HG02981 (cell line): ENCODE results near the gene RAB11FIP4.

Source experiments
- ATAC-seq: cut with Tn5 transposase; IDR thresholded peaks from one replicate; pipeline ENCODE4 v1.9.1; 2021; ENCODE audit warnings: mild to moderate bottlenecking, moderate library complexity; ENCODE audit not compliant: unreplicated experiment

Gene RAB11FIP4

GRCh38 chr17:31480904-31481782 lies 89.7 kb downstream of the RAB11FIP4 start:
- ATAC-seq: no peak

GRCh38 chr17:31481783-31482081 lies 90.3 kb downstream of the RAB11FIP4 start:
- ATAC-seq: no peak

- no peak for ATAC-seq
Observed at GRCh38 chr17:31484821-31485220, 93.3 kb downstream of the RAB11FIP4 start.

DNA sequence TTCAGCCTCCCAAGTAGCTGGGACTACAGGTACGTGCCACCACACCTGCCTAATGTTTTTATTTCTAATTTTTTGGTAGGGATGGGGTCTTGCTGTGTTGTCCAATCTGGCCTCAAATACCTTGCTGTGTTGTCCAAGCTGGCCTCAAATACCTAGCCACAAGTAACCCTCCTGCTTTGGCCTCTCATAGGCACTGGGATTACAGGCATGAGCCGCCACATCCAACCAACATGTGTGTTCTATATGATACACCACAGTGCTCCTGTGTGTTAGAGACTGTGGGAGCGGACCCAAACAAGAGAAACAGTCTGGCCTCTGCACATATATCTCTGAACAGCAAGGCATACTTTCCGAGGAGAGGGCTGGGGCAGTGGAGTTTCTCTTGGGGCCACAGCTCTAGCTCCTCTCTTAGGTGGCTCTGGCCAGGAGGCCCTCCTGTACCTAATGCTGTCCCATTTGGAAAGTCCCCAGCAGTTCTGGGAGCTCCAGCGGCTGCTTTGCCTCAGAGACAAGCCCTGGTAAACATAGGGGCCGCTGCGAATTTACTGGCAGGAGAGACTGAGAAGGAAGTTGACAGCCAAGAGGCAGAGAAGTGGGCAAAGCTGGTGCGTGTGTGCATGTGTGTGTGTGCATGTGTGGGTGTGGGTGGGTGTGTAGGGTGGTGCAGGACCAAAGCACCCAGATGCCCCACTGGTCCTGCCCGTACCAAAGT lies 95.0 kb downstream of the RAB11FIP4 start:
- no peak for ATAC-seq

DNA sequence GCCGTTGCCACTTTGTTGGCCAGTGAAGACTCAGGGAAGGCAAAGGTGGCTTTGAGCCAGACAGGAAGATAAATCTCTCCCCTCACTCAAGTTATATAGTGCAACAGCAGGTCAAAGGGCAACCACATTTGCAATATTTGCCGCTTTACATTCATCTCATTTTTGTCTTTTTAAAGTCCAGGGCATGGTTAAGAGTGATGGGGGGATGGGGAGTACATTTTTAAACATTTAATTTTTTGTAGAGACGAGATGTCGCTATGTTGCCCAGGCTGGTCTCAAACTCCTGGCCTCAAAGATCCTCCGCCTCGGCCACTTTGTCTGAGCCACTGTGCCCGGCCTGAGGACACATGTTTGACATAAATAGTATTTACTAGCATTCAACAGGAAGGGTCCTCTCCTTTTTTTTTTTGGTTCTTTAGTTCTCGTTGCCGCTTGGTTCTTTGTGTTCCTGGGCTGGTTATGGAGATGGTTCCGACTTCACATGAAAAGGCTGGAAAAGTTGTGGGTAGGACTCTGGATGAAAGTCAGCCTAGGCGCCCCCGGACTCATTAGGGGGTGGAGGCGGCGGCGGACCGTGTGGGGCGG lies 95.7 kb downstream of the RAB11FIP4 start:
- ATAC-seq: no peak

- peak; percentile 53 for ATAC-seq
Observed at GRCh38 chr17:31487648-31488263, 96.3 kb downstream of the RAB11FIP4 start.

DNA sequence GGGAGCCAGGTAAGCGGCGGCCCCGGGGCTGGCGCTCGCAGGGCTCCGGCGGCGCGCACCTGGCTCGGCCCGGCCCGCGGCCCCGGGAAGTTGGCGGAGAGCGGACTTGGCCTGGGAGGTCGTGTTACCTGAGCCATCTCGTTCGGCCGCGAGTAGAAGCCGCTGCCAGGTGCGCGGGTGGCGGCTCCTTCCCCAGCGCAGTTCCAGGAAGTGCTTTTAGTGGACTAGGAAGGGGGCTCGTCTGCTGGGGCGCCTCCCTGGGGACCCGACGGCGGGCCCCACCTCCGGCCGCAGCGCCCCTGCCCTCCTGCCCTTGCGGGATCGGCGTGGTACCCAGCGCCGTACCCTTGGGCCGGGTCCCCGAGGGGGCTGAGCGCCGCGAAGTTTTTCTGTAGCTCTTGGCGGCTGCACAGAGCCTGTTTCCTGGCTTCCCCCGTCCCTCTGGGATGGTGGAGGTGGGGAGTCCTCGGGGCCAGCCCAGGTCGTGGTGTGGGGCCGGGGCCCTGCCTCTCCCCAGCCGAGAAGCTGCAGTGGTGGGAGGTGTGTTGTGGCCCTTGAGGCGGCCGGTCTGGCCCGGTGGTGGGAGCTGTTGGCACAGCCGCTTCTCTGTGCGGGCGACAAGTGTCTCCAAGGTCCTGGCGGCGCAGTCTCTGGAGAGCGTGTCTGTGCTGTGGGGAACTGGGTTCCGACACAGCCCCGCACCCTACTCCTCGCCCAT lies 96.9 kb downstream of the RAB11FIP4 start:
- ATAC-seq: no peak

DNA sequence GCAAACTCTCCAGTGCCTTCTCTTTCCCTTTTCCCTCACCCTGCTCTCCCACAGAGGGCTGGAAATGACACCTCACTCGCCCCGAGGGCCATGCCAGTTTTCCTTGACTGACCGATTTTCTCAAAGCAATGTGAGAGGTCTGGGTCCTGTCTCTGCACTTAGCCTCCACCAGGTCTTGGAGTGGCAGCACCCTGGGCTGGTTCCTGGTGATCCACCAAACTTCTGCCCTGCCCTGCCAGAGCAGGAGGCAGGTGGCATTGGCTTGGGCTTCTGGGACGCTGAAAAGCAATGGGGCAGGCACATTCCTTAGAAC lies 97.5 kb downstream of the RAB11FIP4 start:
- ATAC-seq: no peak

DNA sequence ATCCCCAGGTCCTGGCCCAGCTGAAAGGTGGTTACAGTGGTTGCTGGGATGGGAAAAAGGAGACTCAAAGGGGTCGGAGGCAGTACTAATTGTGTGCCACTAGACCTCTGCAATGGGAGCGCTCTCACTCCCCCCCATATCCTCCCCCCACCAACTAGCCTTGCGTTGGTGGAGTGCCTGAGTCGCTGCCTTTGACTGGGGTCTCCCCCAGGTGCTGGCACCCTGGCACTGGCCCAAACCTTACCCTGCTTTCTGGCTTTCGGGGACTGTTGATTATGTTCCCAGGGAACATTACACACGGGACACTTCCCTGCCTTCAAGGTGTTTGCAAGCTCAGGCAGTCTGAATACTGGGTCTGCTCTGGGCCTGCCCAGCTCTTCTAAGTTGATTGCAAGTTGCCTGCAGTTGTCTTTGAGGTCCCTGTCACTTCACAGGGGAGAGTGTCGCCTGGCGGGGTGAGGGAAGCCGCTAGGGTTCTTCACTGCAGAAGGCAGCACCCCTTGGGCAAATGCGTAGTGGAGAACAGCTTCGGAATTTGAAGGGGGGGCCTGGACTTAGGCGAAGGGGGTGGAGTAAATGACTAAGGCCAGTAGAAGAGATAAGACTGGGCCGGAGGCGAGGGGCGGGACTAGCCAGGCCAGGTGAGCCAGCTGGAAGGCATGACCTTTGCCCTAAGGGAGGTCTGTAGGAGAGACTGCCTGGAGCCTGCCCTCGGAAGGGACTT lies 98.0 kb downstream of the RAB11FIP4 start:
- no peak for ATAC-seq

GRCh38 chr17:31490019-31490650 lies 98.7 kb downstream of the RAB11FIP4 start:
- no peak for ATAC-seq

DNA sequence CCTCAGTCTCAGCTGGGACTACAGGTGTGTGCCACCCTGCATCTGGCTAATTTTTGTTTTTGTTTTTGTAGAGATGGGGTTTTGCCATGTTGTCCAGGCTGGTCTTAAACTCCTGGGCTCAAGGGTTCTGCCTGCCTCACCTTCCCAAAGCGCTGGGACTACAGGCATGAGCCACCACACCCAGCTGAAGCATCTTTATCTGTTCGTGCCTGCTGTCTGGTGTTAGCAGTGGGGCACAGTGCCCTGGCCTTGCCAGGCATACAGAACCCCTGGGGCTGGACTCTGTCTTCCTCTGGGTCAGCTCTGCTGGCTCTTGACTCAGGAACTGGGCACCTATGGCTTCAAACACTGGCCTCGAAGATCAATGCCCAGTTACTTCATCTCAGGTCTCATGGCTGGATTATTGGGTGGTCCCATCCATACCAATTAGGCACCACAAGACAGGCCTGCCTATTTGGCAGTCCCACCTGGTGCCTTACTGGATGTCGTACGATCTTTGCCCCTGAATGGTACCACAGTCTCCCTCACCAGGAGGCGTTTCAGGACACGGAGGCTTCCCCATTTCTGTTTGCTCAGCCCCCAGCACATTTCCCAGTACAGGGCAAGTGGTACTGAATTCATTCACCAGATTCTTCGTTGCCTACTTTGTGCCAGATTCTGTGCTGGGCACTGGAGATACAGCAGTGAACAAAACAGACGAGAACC lies 99.3 kb downstream of the RAB11FIP4 start:
- no peak for ATAC-seq

DNA sequence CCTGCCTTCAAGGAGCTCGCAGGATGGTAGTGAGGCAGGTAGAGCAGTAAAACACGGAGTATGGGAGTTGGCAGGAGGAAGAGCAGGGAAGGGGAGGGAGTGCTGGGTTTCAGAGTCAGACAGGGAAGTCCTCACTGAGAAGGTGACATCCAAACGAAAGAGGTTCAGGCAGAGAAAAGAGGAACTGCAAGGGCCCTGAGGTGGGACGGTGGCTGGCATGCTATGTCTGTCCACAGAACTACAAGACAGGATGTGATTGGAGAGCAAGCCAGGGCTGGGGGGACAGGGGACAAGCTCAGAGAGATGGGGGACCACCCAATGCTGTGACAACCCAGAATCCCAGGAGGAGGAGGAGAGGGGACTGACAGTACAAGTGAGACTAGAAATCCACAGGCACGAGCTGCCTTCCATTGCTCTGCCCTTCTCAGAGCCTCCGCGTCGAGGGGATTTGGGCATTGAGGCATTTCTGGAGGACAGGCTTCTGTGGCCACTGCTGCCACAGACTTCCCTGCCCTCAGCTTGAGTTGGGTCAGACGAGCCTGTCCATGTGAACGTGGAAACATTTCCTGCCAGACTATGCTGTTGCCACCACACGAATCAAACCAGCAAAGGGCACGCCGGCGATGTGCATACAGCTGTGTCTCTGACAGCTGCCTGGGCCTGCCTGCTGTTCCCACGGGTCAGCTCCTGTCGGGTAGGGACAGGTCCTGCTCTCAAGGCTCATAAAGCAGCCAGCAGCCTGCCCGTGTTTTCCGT lies 100.1 kb downstream of the RAB11FIP4 start:
- peak; percentile 28 for ATAC-seq

- no peak for ATAC-seq
Observed at GRCh38 chr17:31492206-31492605, 100.7 kb downstream of the RAB11FIP4 start.

- ATAC-seq: no peak
Observed at GRCh38 chr17:31492880-31493655, 101.6 kb downstream of the RAB11FIP4 start.

DNA sequence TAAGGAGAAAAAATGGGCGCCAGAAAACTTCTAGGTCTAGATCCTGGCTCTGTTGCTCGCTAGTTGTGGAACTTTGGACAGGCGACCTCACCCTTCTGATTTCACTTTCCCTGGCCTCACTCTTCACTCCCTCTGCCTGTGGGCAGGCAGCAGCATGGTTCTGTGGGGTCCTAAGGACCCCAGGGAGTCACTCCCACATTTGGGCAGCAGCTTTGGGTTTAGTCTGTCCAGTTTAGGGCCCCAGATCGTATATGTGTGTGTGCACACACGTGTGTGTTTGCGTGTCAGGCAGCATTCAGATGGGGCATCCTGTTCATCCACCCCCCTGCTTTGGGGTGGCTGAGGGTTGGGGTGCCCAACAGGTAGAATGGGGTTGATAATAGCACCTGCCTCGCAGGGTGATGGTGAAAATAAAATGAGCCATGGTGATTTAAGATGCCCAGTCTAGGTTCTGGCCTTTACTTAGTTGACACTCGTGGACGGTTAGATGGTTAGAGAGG lies 102.2 kb downstream of the RAB11FIP4 start:
- no peak for ATAC-seq

DNA sequence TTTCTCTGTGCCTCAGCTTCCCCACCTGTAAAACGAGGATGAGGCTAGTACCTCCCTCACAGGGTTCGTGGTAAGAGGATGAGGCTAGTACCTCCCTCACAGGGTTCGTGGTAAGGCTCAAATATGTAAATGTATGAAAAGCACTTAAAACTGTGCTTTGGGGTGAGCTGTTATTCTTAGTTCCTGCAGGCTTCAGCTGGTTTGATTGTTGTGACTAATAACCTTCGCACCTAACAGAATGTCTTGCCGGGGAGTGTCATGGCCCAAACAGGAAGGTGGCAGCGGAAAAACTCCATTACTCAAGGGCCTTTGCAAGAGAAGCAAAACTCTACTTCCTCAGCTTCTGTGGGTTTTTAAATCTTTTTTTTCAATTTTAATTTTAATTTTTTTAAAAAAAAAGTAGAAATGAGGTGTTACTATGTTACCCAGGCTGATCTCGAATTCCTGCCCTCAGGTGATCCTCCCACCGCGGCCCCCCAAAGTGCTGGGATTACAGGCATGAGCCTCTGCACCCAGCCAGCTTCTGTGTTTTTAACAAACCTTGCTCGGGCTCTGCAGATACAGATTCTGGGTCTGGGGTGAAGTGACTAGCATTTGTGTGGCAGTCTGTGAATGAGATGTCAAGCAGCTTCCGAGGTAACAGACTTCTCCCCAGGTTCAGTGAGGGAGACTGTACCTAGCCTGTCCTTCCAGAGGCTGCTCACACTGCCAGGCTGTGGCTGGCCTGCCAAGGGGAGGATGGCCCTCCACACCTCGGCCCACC lies 103.0 kb downstream of the RAB11FIP4 start:
- peak; percentile 54 for ATAC-seq
